HPDE6-E6E7 (cell line): ENCODE measurements around the gene IFNG.

Experiments
- DNase-seq: peaks from one replicate; pipeline ENCODE4 v3.0.0; 2011; ENCODE audit warnings: missing footprints; ENCODE audit errors: extremely low spot score

The IFNG gene

GRCh38 chr12:68115281-68115680, 44.3 kb downstream of the IFNG start:
- no peak for DNase-seq

GRCh38 chr12:68114606-68115005, 44.9 kb downstream of the IFNG start:
- DNase-seq = no peak

- DNase-seq = no peak
Measured at GRCh38 chr12:68113644-68114043, 45.9 kb downstream of the IFNG start.

GRCh38 chr12:68111995-68112394, 47.5 kb downstream of the IFNG start:
- no peak for DNase-seq

GRCh38 chr12:68109444-68110217, 49.9 kb downstream of the IFNG start:
- no peak for DNase-seq

- DNase-seq = no peak
Measured at GRCh38 chr12:68109001-68109400, 50.5 kb downstream of the IFNG start.

- DNase-seq = no peak
Measured at GRCh38 chr12:68106660-68107059, 52.9 kb downstream of the IFNG start.

- DNase-seq = no peak
Measured at GRCh38 chr12:68106160-68106559, 53.4 kb downstream of the IFNG start.
